ENCODE results near the gene AGAP1.

DNA sequence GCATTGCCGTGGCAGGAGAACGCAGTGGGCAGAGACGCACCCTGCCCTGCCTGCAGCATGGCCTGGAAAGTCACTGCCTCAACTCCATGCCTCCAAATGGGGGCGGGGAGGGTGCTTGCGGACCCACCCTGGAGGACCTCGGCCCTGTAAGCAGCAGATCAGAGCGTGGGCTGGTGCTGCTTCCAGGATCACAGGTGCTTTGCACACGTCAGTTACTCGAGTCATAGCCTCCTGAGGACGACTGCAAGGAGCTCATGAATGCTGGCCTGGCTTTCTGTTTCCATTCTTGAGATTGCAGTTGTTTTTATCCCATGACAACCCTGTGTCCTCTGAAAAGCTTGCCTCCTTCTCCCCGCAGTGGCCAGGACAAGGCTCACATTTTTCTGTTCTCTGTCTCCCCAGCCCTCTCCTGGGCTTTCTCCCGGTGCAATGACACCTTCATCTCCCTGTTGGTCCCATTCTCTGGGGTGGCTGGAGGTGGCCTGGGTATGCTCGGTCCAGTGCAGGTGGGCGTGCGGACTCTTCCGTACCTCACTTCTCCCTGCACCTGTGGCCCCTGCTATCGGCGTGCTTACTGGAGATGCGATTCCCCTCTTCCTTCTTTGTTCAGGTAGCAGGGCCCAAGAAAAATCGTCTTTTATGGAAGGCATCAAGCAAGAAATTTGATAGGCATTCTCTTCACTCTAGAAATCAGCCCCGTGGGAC lies 466.3 kb downstream of the AGAP1 start:
- no peak for TF ChIP-seq CTCF (IDR thresholded peaks at IDR 0.05)
- no peak for TF ChIP-seq POLR2A (IDR thresholded peaks at IDR 0.05)

All from uterus (tissue), 2 donors.